ENCODE measurements around the gene ADCY9. TPM values are rescaled to one million over a fixed set of nuclear protein-coding genes. Genes with fewer than 3 reads are reported as not detected.

The ADCY9 gene
- polyA plus RNA-seq, 1 experiment = 16.0 TPM

GRCh38 chr16:4093495-4094126 lies 22.6 kb downstream of the ADCY9 start:
- no peaks in the 10 kb centered on the region for H3K9me3 ChIP-seq (ENCODE audit: control insufficient read depth, insufficient read depth, low read length)
- DNase-seq (ENCODE audit: low read depth, low spot score) = no peak
- POLR2A ChIA-PET = no interaction called here
- TF ChIP-seq CTCF (IDR thresholded peaks at IDR 0.05; ENCODE audit: low read depth, low read length) = no peak
- H3K4me3 ChIP-seq (ENCODE audit: low read depth, low read length) = no peak overlapping the region
- no peak overlapping the region for H3K27ac ChIP-seq (ENCODE audit: low read depth, low read length)
- CTCF ChIA-PET = interaction anchor here (1.1 kb wide), 1 partner anchor 154 kb away, joined by 4 read pairs; no protein-coding TSS in a partner anchor
- H3K27me3 ChIP-seq (ENCODE audit: control insufficient read depth, insufficient read depth, low read length) = no peaks in the 10 kb centered on the region

- DNase-seq (ENCODE audit: low read depth, low spot score) = no peak
- no peak overlapping the region for H3K4me3 ChIP-seq (ENCODE audit: low read depth, low read length)
- H3K27me3 ChIP-seq (ENCODE audit: control insufficient read depth, insufficient read depth, low read length) = no peaks in the 10 kb centered on the region
- H3K27ac ChIP-seq (ENCODE audit: low read depth, low read length) = no peak overlapping the region
- CTCF ChIA-PET = no interaction called here
- POLR2A ChIA-PET = interaction anchor here (0.5 kb wide), 1 partner anchor 16 kb away, joined by 3 read pairs; no protein-coding TSS in a partner anchor
- no peak for TF ChIP-seq CTCF (IDR thresholded peaks at IDR 0.05; ENCODE audit: low read depth, low read length)
- no peaks in the 10 kb centered on the region for H3K9me3 ChIP-seq (ENCODE audit: control insufficient read depth, insufficient read depth, low read length)
Measured at GRCh38 chr16:4092547-4093265, 23.5 kb downstream of the ADCY9 start.

GRCh38 chr16:4091240-4092012 lies 24.8 kb downstream of the ADCY9 start:
- ChIA-PET CTCF (interaction anchor here (0.6 to 1.7 kb wide), 2 partner anchors 39 to 163 kb away, joined by 3 to 10 read pairs; no protein-coding TSS in a partner anchor), POLR2A (no interaction called here)
- TF ChIP-seq CTCF (IDR thresholded peaks at IDR 0.05; ENCODE audit: low read depth, low read length) = no peak
- H3K9me3 ChIP-seq (ENCODE audit: control insufficient read depth, insufficient read depth, low read length) = no peaks in the 10 kb centered on the region
- DNase-seq (ENCODE audit: low read depth, low spot score) = no peak
- H3K27me3 ChIP-seq (ENCODE audit: control insufficient read depth, insufficient read depth, low read length) = no peaks in the 10 kb centered on the region
- H3K27ac ChIP-seq (ENCODE audit: low read depth, low read length) = no peak overlapping the region
- no peak overlapping the region for H3K4me3 ChIP-seq (ENCODE audit: low read depth, low read length)

- ChIA-PET POLR2A (no interaction called here), CTCF (interaction anchor here (0.6 to 1.7 kb wide), 2 partner anchors 40 to 164 kb away, joined by 3 to 10 read pairs; no protein-coding TSS in a partner anchor)
- H3K27me3 ChIP-seq (ENCODE audit: control insufficient read depth, insufficient read depth, low read length) = no peaks in the 10 kb centered on the region
- H3K4me3 ChIP-seq (ENCODE audit: low read depth, low read length) = no peak overlapping the region
- no peaks in the 10 kb centered on the region for H3K9me3 ChIP-seq (ENCODE audit: control insufficient read depth, insufficient read depth, low read length)
- H3K27ac ChIP-seq (ENCODE audit: low read depth, low read length) = no peak overlapping the region
- no peak for TF ChIP-seq CTCF (IDR thresholded peaks at IDR 0.05; ENCODE audit: low read depth, low read length)
- DNase-seq (ENCODE audit: low read depth, low spot score) = no peak
Measured at GRCh38 chr16:4090351-4090851, 25.8 kb downstream of the ADCY9 start.

Data from AG04450 (cell line).